MG63 (cell line): ENCODE results near the gene NKX2-3. TPM values are rescaled to one million over a fixed set of nuclear protein-coding genes. Genes with fewer than 3 reads are reported as not detected.
A peak's percentile ranks its signal among the peaks of the same experiment; 100 is the strongest.

Experiments
- DNase-seq: peaks from one replicate; pipeline ENCODE4 v3.0.0-alpha.2; 2020
- H3K27me3 ChIP-seq: fragments of 250-450 bp; sonication (Bioruptor Pico); 2 replicates; pipeline ENCODE4 v1.5.1; 2020; ENCODE audit warnings: mild to moderate bottlenecking, moderate library complexity
- H3K36me3 ChIP-seq: fragments of 250-450 bp; sonication (Bioruptor Pico); 2 replicates; pipeline ENCODE4 v1.5.1; 2020; ENCODE audit warnings: mild to moderate bottlenecking, moderate library complexity
- H3K4me3 ChIP-seq: fragments of 250-450 bp; sonication (Bioruptor Pico); 2 replicates; pipeline ENCODE4 v1.5.1; 2020; ENCODE audit warnings: mild to moderate bottlenecking, moderate library complexity
- H3K9me3 ChIP-seq: fragments of 250-450 bp; sonication (Bioruptor Pico); 2 replicates; pipeline ENCODE4 v1.5.1; 2020; ENCODE audit warnings: mild to moderate bottlenecking, moderate library complexity
- total RNA-seq: library from RNA; depleted of rRNA; stranded (reverse); fragments of >200 nt; shearing (Covaris generic); gene quantifications from 2 replicates; pipeline ENCODE4 v1.2.3, GENCODE V29; 2014; ENCODE audit warnings: low replicate concordance

NKX2-3 gene
- total RNA-seq, 1 experiment from 2014 or later: 0.46 TPM

DNA sequence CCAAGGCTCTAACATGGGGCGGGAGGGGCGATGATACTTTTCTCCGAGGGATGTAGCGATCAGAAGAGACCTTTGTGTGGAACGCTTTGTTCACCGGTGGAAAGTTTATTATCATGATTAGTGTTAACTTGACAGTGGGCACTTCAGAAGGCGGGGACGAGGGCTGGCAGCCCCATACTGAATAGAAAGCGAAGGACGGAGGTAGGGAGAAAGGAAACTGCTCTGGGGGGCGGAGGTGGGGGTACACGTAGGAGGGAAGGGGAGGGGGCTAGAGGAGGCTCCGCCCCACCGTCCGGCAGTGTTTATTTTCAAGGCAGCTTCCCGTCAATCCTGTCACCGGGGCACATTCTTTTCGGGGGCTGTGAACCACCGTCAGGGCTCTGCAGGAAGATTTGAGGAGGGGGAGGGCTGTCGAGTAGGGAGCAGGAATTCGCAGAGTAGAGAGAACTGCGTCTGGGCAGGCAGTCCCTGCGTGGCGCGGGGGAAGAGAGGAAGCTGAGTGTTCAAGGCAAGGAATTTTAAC lies 9.4 kb upstream of the NKX2-3 start:
- no peaks in the 10 kb centered on the region for H3K27me3 ChIP-seq
- no peak for DNase-seq
- no peaks in the 10 kb centered on the region for H3K36me3 ChIP-seq
- no peaks in the 10 kb centered on the region for H3K9me3 ChIP-seq
- no peak overlapping the region for H3K4me3 ChIP-seq

DNA sequence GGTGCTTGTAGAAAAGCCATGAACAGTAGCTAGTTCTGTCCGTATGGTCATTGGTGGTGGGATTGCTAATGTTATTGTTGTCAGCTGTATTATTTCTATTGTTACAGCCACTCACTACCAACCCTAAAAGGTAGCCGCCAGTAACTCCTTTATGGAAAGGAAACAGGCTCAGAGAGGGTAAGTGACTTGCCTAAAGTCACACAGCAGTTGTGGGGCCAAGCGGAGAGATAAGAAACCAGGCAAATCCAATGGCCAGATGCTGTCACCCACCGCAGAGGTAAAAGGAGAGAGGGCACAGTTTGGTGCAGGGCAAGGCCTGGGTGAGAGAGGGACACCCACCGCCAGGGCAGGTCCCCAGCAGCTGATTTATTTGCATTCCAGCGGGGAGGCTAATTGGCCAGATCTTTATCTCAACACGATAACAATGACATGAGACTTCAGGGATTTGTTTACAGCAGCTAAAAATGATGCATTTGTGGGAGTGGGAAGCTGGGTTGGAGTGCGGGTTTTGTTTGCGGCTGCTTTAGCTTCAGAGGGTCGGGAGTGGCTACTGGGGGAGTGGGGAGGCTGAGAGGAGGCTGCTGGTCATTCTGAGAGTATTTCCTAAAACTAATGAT lies 8.6 kb upstream of the NKX2-3 start:
- Histone ChIP-seq H3K36me3 (no peaks in the 10 kb centered on the region), H3K9me3 (no peaks in the 10 kb centered on the region), H3K27me3 (no peaks in the 10 kb centered on the region), H3K4me3 (no peak overlapping the region)
- DNase-seq: no peak

GRCh38 chr10:99524736-99525380 lies 7.9 kb upstream of the NKX2-3 start:
- no peak overlapping the region for H3K4me3 ChIP-seq
- no peaks in the 10 kb centered on the region for H3K9me3 ChIP-seq
- H3K27me3 ChIP-seq: no peaks in the 10 kb centered on the region
- DNase-seq: no peak
- no peaks in the 10 kb centered on the region for H3K36me3 ChIP-seq

GRCh38 chr10:99525897-99526296 lies 6.8 kb upstream of the NKX2-3 start:
- no peaks in the 10 kb centered on the region for H3K9me3 ChIP-seq
- no peaks in the 10 kb centered on the region for H3K36me3 ChIP-seq
- no peaks in the 10 kb centered on the region for H3K27me3 ChIP-seq
- no peak for DNase-seq
- H3K4me3 ChIP-seq: no peak overlapping the region

DNA sequence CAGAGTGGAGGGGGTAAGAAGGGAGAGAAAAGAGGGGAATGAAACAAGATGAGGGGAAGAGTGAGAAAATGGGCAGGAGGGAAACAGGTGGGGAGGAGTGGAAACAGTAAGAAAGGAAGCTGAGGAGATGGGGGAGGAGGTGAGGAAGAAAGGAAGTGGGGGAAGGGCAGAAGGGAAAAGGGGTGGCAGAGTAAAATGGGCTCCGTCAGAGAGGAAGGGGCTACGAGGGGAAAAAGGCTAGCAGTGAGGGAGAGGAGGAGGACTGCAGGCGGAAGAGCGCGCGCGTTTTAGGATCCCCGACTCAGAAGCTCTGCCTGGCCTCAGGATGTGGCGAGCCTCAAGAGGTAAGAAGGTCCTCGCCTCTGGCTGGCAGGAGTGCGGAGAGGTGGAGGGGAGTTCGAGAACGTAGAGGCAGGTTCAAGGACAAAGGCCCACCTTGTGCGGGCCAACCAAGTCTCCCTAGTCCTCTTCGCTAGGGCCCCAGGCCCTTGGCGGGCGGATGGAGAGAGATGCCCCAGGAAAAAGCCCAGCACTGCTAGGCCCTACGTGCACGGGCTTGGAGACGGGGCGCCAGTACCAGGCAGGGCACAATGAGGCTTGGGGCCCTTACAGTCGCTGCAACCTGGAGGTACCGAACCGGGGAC lies 5.8 kb upstream of the NKX2-3 start:
- no peaks in the 10 kb centered on the region for H3K27me3 ChIP-seq
- DNase-seq: no peak
- H3K4me3 ChIP-seq: no peak overlapping the region
- no peaks in the 10 kb centered on the region for H3K36me3 ChIP-seq
- H3K9me3 ChIP-seq: no peaks in the 10 kb centered on the region

DNA sequence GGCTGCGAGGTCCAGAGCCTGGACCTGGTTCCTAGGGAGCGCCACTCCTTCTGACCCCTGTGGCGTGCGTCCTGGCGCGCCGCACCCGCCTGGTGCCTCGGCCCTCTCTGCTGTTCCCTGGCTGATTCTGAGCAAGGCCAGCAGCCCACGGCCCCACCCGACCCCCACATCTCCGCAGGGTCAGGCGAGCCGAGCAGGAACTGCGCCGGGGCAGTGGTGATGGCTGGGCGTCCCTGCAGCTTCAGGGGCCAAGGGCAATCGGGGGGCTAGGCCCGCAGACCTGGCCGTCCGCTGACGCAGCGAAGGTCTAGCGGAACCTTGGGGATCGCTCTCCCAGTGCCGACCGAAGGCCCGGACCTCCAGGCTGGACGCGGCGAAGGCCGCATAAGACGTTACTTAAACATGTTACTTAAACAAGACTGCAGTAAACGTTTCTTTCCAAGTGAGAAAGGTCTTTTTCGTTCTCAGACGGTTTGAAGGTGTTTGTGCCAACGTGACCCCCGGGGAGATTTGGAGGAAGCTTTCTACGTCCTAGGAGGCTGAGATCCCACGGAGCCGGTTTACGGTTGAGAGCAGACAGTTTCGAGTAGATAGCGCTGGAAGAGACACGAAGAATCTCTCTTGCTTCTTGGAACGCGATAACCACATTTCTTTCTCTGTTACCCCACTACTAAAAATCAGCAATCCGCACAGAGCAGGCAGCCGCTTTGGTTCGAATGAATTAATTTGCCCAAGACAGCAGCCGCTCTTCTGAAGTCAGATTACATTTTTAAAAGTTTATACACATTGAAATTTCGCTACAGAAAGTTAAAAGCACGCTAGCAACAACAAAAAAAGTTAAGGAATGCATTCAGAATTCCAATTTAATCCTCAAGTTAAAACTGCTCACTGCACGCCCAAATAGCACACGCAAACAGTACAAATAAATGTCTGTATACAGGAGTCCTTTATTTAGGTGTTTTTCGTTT lies 4.9 kb upstream of the NKX2-3 start:
- no peaks in the 10 kb centered on the region for H3K27me3 ChIP-seq
- H3K36me3 ChIP-seq: no peaks in the 10 kb centered on the region
- no peaks in the 10 kb centered on the region for H3K9me3 ChIP-seq
- DNase-seq: no peak
- H3K4me3 ChIP-seq: no peak overlapping the region

GRCh38 chr10:99528494-99529441 lies 4.0 kb upstream of the NKX2-3 start:
- no peaks in the 10 kb centered on the region for H3K9me3 ChIP-seq
- H3K27me3 ChIP-seq: no peaks in the 10 kb centered on the region
- DNase-seq: no peak
- no peaks in the 10 kb centered on the region for H3K36me3 ChIP-seq
- H3K4me3 ChIP-seq: peak overlapping the region; percentile 9; the same call in 1 of the 2 replicates

GRCh38 chr10:99529591-99530107 lies 3.1 kb upstream of the NKX2-3 start:
- H3K27me3 ChIP-seq: no peaks in the 10 kb centered on the region
- H3K9me3 ChIP-seq: no peaks in the 10 kb centered on the region
- DNase-seq: no peak
- H3K4me3 ChIP-seq: no peak overlapping the region
- no peaks in the 10 kb centered on the region for H3K36me3 ChIP-seq

DNA sequence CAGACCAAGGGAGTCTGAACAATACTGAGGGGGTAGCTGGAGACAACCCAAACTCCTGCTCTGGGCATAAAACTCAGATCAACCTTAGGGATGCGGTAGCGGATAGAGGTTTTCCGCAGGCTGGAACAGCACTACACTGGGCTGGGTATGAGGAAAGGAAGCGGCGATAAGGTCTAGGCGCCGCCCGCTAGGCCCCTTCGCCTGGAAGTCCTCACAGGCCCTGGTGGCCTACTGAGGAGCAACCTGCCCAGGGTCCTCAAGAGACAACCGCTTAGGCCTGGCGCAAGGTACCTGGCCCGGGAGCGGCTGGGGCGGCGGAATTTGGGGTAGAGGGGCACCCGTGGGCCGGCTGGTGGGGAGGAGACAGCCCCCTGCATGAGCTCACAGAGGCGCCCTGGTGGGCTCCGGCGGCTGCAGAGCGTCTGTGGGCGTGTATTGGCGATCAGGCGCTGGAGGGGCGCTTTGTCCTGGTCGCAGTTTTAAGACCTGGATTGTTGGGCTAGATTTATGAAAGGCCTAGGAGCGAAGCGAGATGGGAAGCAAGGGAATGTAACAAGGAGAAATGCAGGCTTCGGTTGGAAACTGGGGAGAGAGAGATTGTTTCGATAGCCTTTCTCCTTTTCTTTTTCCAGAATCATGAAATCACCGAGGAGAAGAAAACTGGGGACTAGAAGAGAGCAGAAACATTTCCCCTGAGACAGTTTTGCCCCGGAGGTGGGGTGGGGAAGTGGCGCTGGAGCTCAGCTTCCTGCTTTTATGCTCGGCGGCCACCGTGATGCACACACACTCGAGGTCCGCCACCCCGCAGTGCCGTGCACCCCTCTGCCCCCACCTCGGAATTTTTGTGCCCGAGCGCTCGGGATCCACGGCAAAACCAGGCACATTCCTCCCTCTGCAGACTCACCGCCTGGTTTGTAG lies 2.4 kb upstream of the NKX2-3 start:
- no peaks in the 10 kb centered on the region for H3K36me3 ChIP-seq
- H3K9me3 ChIP-seq: no peaks in the 10 kb centered on the region
- no peaks in the 10 kb centered on the region for H3K27me3 ChIP-seq
- no peak for DNase-seq
- no peak overlapping the region for H3K4me3 ChIP-seq

GRCh38 chr10:99531026-99531695 lies 1.6 kb upstream of the NKX2-3 start:
- DNase-seq: no peak
- Histone ChIP-seq H3K27me3 (no peaks in the 10 kb centered on the region), H3K4me3 (no peak overlapping the region), H3K9me3 (no peaks in the 10 kb centered on the region), H3K36me3 (no peaks in the 10 kb centered on the region)

GRCh38 chr10:99531696-99532593 lies 797 bp upstream of the NKX2-3 start:
- Histone ChIP-seq H3K4me3 (no peak overlapping the region), H3K27me3 (no peaks in the 10 kb centered on the region), H3K36me3 (no peaks in the 10 kb centered on the region), H3K9me3 (no peaks in the 10 kb centered on the region)
- no peak for DNase-seq

DNA sequence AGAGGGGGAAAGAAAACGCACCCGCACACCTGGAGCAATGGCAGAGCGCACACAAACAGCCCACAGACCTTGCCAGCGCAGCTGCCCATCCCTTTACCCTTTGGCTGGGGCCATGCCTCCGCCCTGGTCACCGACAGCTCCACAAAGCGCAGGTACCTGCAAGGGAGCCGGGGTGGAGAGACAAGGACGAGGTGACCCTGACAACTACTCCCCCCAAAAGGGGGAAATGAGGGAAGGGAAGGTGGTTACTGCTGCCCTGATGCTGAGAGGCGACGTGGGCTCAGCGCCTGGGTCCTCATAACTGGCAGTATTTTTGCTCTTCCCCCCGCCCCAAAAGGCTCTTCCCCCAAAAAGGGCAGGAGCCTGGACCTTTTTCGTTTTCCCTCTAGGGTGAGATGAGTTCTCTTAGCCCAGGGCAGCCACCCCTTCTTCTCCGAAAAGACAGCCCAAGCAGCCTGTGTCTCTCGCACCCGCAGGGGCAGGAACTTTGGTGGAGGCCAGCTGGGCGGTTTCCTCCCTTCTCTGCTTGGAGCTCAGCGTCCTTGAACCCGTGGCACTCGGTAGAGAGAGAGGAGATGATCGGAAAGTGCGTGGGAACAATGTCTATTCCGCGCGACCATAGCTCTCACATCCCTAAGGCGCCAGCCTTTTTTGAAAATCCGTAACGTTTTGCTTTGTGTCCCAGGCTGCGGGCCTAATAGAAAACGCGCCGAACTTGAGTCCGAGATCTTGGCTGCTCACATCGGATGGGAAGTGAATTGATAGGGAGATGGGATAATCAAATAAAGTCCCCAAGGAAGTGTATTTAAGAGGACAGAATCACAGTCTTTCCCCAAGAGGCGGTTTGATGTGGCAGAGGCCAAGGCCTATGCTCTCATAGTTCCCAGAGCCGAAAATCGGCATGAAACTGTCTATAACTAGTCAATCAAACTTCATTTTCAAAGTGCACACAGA lies 1.0 kb downstream of the NKX2-3 start:
- Histone ChIP-seq H3K36me3 (no peaks in the 10 kb centered on the region), H3K4me3 (no peak overlapping the region), H3K9me3 (no peaks in the 10 kb centered on the region), H3K27me3 (no peaks in the 10 kb centered on the region)
- no peak for DNase-seq
